Measurements from ENCODE around the gene SPNS1.
"Not testable (repeated sequence)": the region's sequence is repeated elsewhere in the genome, so short reads cannot be mapped to it uniquely, and the experiment has no call there.

The SPNS1 gene

GRCh38 chr16:28974437-28975157 is at the start of gene SPNS1:
TSS of gene SPNS1 (plus strand) at chr16:28974778. CDS start at chr16:28975152, 374 bp downstream.
- peak; percentile 93 for DNase-seq

GRCh38 chr16:28925386-28926228 is 49.0 kb upstream of the SPNS1 start:
- peak; percentile 79 for DNase-seq

- not testable (repeated sequence) for DNase-seq
Measured at GRCh38 chr16:28926284-28926683, 48.3 kb upstream of the SPNS1 start.

- DNase-seq = no peak
Measured at GRCh38 chr16:28927815-28928214, 46.8 kb upstream of the SPNS1 start.

GRCh38 chr16:28930203-28930602 is 44.4 kb upstream of the SPNS1 start:
- no peak for DNase-seq

GRCh38 chr16:28930652-28931051 is 43.9 kb upstream of the SPNS1 start:
- DNase-seq = no peak

- DNase-seq = no peak
Measured at GRCh38 chr16:28931801-28932225, 42.8 kb upstream of the SPNS1 start, which contains the start of gene CD19. TSS of gene CD19 (plus strand) at chr16:28931971. CDS start at chr16:28932001, 30 bp downstream.

GRCh38 chr16:28932339-28933141 is 42.0 kb upstream of the SPNS1 start:
- no peak for DNase-seq

- no peak for DNase-seq
Measured at GRCh38 chr16:28933171-28933570, 41.4 kb upstream of the SPNS1 start.

GRCh38 chr16:28935346-28935745 is 39.2 kb upstream of the SPNS1 start:
- no peak for DNase-seq

GRCh38 chr16:28935924-28936783 is 38.4 kb upstream of the SPNS1 start:
- peak; percentile 90 for DNase-seq

- DNase-seq = no peak
Measured at GRCh38 chr16:28936784-28937155, 37.8 kb upstream of the SPNS1 start.

- no peak for DNase-seq
Measured at GRCh38 chr16:28937222-28937876, 37.2 kb upstream of the SPNS1 start.

- no peak for DNase-seq
Measured at GRCh38 chr16:28938721-28939120, 35.9 kb upstream of the SPNS1 start.

- not testable (repeated sequence) for DNase-seq
Measured at GRCh38 chr16:28939825-28940224, 34.8 kb upstream of the SPNS1 start.

- no peak for DNase-seq
Measured at GRCh38 chr16:28943281-28943680, 31.3 kb upstream of the SPNS1 start.

- no peak for DNase-seq
Measured at GRCh38 chr16:28946681-28947080, 27.9 kb upstream of the SPNS1 start.

GRCh38 chr16:28950648-28951409 is 23.7 kb upstream of the SPNS1 start, which contains the start of gene NFATC2IP:
TSS of gene NFATC2IP (plus strand) at chr16:28950937. CDS start at chr16:28951012, 75 bp downstream.
- peak; percentile 100 for DNase-seq

- no peak for DNase-seq
Measured at GRCh38 chr16:28951410-28951943, 23.1 kb upstream of the SPNS1 start.

GRCh38 chr16:28958216-28958615 is 16.4 kb upstream of the SPNS1 start:
- no peak for DNase-seq

Data from activated CD4-positive, CD25-positive, alpha-beta regulatory T cell treated with anti-CD3 and anti-CD28 coated beads, Interleukin-2, amount 50 U/mL, for 72 hours (primary cell).